Body of pancreas (tissue), 4 donors: ENCODE results near the gene PDF.

Experiments
- POLR2A ChIP-seq, 3 donors: fragments of 450-650 bp; IDR thresholded peaks; one replicate each; pipeline ENCODE4 v1.6.1; 2016; ENCODE audit warnings: antibody characterized with exemption in 3 of 3, mild to moderate bottlenecking in 2 of 3
- TF ChIP-seq, protein P1 (sequence below), 7 experiments: fragments of 450-650 bp in 4 of 7; fragments of 200-600 bp in 3 of 7; sonication (generic) in 3 of 7; IDR thresholded peaks; one replicate each; pipeline ENCODE4 v1.5.1; 2016 to 2019; ENCODE audit warnings: antibody characterized with exemption in 7 of 7

DNA sequence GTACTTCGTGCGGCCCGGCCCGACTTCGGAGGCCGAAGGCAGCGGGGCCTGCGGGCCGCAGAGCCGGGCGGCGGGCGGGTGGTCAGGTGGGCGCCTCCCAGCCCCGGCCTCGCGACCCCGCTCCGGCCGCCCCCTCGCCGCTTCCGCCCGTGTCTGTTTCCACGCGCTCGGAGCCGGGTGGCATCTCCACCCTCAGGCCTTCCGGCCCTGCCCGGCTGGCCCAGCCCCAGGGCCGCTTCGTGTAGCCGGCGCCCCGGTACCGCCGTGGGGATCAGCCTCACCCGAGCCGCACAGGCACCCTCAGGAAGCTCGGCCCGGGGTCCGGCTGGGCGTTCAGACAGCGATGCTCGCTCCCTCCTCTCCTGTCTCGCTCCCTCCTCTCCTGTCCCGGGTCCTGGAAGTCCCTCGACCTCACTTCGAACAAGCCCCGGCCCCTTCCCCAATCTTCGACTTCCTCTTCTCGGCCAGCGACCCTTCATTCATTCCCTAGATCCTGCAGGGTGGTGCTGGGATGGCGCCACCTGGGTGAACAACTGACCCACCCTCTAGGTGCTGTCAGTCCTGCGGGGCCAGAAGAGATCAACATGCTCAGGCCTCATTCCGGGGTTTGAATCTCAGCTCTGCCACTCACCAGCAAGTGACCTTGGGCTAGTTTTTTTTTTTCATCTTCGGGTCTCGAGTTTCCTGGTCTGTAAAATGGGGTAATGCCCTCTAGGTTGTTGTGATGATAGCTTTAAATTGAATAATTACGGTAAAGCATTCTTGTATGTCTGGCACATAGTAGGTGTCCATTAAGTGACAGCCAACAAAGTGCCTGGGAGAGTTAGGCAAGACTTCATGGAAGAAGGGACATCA is 18.6 kb downstream of the PDF start:
- TF ChIP-seq POLR2A (IDR thresholded peaks at IDR 0.05) = no peak
- TF ChIP-seq, protein P1, sequence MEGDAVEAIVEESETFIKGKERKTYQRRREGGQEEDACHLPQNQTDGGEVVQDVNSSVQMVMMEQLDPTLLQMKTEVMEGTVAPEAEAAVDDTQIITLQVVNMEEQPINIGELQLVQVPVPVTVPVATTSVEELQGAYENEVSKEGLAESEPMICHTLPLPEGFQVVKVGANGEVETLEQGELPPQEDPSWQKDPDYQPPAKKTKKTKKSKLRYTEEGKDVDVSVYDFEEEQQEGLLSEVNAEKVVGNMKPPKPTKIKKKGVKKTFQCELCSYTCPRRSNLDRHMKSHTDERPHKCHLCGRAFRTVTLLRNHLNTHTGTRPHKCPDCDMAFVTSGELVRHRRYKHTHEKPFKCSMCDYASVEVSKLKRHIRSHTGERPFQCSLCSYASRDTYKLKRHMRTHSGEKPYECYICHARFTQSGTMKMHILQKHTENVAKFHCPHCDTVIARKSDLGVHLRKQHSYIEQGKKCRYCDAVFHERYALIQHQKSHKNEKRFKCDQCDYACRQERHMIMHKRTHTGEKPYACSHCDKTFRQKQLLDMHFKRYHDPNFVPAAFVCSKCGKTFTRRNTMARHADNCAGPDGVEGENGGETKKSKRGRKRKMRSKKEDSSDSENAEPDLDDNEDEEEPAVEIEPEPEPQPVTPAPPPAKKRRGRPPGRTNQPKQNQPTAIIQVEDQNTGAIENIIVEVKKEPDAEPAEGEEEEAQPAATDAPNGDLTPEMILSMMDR (IDR thresholded peaks at IDR 0.05) = peak in 1 of 7 experiments; percentile 5
